HG02884 (cell line): ENCODE measurements around the gene KRTAP4-11.
"Not testable (repeated sequence)": the region's sequence is repeated elsewhere in the genome, so short reads cannot be mapped to it uniquely, and the experiment has no call there.

Source experiments
- ATAC-seq: cut with Tn5 transposase; IDR thresholded peaks from one replicate; pipeline ENCODE4 v1.9.1; 2021; ENCODE audit warnings: mild to moderate bottlenecking, moderate library complexity; ENCODE audit not compliant: unreplicated experiment

The KRTAP4-11 gene

DNA sequence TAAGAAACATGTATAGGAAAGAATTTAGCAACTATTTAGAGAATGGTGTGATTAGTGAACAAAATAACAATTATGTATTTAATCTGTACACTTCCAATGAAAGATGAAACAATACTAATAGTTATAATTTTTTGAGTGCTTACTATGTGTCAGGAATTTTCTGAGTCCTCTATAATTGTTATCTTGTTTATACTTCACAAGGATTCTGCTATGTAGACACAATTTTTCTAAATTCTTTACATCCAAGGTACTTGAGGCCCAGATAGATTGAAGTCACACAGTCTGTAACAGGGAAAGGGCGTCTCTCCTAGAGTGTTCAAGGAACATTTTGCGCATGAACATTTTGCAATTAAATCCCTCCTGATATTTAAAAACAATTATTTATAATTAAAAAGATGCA, 6.9 kb upstream of the KRTAP4-11 start:
- no peak for ATAC-seq

DNA sequence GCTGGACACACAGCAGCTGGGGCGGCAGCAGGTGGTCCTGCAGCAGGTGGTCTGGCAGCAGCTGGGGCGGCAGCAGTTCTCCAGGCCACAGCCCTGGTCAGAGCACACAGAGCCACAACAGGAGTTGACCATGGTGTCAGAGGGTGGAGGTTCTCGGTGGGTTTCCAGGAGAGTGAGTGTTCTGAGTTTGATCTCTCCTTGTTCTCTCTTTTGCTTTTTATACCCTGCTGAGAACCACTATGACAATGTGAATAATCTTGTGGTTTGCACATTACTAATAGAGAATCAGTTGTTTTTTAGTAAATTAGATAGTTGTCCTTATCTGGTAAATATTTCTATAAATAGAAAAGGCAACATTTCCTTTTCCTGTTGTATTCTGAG, 5.8 kb upstream of the KRTAP4-11 start, which contains the start of gene KRTAP4-12:
TSS of gene KRTAP4-12 (minus strand) at position 192 of the 381 bp plus-strand sequence. CDS start at position 132, 60 bp downstream.
- ATAC-seq, result not testable (repeated sequence)

DNA sequence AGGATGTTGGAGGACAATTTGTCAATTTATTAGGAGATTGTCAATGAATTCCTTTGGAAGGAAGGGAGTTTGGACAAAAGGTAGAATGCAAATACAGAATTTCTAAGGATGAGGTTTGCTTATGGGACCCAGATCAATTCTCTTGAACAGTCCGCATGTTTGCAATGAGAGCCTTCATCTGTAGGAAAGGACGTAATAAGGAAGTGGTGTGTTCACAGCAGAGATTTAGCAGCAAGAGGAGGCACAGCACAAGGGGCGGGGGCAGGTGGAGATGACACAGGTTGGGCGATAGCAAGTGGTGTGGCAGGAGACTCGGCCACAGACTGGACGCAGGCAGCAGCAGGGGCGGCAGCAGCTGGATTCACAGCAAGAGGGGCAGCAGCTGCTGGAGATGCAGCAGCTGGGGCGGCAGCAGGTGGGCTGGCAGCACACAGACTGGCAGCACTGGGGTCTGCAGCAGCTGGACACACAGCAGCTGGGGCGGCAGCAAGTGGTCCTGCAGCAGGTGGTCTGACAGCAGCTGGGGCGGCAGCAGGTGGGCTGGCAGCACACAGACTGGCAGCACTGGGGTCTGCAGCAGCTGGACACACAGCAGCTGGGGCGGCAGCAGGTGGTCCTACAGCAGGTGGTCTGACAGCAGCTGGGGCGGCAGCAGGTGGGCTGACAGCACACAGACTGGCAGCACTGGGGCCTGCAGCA, 5.3 kb upstream of the KRTAP4-11 start:
- ATAC-seq, result not testable (repeated sequence)

DNA sequence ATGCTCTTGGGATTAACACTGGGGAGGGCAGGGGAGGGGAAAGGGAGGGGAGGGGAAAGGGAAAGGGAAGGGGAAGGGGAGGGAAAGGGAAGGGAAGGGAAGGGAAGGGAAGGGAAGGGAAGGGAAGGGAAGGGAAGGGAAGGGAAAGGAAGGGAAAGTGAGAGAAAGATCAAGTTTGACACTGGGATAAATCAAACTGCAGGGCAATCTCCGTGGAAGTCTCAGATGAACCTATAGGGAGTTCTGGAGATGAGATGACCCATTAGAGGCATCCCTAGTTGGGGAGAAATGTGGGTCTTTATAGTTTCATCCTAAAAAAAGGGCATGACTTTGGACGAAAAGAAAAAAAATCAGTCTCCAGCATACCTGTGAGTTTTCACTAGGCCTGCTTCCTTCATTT, 3.6 kb upstream of the KRTAP4-11 start:
- no peak for ATAC-seq

DNA sequence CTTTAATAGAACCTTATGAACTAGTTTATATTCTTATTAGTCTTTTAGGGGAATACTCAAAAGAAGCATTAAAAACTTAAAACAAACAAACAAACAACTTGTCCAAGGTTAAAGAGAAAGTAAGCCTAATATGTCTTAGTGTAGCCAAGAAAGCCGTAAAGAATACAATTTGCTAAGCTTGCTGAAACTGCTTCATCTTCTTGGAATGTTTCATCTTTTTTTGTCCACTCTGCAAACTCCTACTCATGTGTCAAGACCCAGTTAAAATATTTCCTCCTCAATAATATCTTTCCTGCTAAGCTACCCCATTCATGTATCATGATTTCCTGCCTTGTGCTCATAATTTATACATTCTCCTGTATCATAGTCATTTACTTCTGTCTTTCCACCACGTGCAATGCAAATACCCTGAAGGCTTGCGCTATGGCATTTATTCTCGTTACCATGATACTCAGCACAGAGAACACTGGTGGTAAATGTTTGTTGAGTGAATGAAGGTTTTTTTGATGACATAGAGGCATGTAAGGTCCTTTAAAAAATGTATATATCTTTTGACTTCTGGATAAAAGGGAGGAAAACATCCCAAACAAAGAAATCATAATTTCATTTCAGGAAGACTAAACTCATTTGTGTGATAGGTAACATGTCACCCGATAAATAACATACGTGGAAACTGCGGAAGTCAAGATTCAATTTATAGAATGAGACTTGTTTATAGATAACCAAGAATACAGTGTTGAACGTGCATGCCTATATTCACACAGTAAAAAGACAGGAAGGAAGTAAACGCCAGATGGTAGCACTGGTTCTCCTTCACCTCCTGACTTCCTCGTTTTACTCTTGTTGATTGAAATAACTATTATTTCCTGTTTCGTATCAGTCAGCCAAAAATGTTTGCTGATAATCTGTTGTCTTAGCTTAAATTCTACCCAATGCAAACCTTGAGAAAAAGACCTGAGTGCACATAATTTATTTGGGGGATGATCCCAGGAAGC, 1.8 kb upstream of the KRTAP4-11 start:
- not testable (repeated sequence) for ATAC-seq

DNA sequence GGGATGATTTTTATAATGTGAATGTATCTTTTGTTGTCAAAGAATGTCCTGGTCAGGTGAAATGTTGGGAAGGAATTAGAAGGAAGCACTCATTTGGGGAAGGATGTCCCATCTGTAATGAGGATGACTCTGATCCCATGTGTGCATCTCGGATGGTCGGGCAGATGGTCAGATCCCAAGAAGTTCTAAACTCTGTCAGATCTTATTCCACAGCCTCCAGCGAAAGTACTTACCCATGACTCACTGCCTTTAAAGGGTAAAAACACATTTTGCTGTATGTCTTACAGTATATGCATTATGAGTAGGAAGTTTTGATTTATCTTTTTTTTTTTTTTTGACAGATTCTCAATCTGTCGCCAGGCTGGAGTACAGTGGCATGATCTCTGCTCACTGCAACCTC, 548 bp upstream of the KRTAP4-11 start:
- ATAC-seq, result no peak

DNA sequence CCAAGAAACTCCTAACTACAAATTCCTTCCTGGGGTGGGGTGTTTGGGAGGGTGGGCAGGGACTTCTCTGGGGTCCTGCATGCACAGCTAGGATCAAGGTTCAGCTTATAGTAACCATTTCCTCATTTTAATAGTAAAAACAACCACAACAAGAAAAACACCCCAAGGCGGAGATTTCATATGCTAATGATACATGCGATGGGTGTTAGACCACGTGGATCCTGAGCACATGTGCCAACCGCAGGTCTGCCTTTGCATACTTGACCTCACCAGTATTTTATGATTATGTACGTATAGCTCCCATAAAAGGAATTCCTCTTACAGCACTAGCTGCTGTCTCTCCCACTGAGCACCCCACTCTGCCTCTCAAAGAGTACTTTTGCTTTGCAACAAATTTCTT, 1.9 kb downstream of the KRTAP4-11 start:
- no peak for ATAC-seq

DNA sequence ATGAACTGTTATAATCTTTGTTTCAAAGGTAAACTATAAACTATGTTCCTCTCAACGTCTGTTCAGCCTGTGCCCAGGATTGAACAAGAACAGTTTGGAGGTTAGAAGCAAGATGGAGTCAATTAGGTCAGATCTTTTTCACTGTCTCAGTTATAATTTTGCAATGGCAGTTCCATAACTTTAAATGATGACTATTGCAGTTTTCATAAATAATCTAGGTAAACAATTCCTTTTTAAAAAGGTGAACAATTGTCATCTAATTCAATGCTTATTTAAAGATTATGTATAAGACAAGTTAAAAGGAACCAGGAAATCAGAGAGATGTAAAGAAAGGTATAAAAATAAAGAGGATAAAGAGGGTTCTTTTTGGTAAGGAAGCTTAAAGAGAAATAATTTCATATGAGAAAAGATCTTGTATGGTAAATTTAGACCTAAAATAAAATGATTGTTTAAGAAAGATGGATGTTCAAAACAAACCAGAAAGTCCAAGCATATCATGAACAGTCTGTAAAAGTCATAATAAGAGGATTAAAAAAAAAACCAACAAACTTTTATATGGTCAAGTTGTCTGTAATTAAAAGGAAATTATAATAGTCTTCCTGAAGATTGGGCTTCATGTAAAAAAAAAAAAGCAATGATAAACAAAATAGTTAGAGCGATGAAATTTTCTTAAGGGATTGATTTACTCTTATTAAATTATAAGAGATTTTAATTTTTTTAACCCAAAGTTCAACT, 6.9 kb downstream of the KRTAP4-11 start:
- no peak for ATAC-seq

DNA sequence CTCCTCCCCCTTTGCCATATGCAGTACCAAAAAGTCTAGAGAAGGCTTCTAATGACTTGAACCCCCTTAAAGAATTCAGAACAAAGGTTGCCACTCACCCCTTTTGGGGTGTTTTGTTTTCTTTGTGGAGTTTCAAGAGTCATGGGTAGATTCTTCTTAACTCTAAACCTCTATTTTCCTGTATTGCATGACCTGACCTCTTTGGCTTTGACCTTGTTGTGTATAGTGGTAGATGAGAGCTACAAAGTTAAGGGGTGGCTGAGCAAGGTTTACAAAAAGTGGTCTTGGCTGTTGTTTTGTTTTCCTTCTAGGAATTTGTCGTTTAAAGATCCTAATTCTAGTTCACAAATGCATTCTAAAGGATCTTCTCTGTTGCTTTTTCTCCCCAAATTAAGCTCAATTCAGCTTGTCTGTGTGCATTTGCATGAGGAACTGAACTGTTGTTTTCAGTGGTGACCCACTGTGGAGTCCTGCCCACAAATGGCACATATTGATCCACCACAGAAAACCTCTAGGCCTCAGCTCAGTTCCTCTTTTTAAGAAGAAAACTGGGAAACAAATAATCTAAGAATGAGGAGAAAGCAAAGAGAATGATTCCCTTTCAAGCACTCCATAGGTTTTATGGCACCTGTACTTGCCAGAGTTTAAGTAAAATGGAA, 9.3 kb downstream of the KRTAP4-11 start:
- not testable (repeated sequence) for ATAC-seq

DNA sequence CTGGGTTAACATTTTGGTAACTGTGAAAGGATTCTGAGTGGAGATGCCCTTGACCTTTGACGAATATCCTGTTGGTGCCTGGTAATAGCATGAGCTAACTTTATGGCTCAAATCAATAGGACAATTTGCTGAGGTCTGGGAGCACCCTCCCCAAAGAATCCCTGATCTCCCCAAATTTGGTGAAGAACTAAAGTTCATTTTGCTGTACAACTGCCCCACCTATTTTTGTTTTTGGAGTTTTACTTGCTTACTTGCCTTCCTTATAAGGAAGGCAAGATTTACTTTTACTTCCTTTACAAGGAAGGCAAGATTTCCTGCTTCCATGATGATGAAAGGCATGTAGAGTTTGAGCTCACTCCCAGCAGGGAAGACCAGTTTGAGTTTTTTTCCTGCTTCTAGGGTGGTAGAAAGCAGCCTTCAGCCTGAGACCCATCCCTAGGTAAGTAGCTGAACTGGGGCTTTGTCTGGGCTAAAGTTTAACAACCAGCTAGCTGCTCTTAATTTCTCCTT, 10.2 kb downstream of the KRTAP4-11 start:
- ATAC-seq, result no peak

DNA sequence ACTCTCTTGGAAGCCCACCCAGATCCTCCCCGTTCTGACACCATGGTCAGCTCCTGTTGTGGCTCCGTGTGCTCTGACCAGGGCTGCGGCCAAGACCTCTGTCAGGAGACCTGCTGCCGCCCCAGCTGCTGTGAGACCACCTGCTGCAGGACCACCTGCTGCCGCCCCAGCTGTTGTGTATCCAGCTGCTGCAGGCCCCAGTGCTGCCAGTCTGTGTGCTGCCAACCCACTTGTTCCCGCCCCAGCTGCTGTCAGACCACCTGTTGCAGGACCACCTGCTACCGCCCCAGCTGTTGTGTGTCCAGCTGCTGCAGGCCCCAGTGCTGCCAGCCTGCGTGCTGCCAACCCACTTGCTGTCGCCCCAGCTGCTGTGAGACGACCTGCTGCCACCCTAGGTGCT, 12.8 kb downstream of the KRTAP4-11 start, which contains the start of gene KRTAP4-9:
TSS of gene KRTAP4-9 (plus strand) at position 43 of the 400 bp plus-strand sequence. CDS start at position 43, 0 bp downstream.
- not testable (repeated sequence) for ATAC-seq

DNA sequence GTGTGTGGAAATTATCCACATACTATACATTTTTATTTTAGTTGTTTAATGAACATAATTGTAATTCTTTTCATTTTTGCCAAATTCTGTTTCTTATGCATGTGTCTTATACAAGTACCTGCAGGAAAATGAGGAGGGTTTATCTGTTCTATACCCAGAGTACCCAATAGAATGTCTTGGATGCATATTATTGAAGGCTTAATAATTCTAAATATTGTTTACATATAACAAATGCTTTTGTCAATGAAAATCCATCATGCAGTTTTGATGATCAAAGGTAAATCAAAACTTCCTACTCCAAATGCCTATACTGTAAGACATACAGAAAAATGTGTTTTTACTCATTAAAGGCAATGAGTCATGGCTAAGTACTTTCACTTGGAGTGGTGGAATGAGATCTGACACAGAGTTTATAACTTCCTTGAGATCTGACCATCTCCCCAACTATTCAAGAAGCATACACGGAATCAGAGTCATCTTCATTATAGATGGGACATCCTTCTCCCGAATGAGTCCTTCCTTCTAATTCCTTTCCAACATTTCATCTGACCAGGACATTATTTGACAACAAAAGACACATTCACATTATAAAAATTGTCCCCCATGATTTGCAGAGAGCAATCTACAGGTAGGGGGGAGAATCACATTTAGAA, 13.7 kb downstream of the KRTAP4-11 start:
- ATAC-seq, result not testable (repeated sequence)

DNA sequence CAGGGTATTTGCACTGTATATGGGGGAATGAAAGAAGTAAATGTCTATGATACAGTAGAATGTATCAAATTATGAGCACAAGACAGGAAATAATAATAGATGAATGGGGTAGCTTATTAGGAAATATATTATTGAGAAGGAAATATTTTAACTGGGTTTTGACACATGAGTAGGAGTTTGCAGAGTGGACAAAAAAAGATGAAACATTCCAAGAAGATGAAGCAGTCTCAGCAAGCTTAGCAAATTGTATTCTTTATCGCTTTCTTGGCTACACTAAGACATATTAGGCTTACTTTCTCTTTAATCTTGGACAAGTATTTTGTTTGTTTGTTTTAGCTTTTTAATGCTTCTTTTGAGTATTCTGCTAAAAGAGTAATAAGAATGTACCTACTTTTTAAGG, 14.3 kb downstream of the KRTAP4-11 start:
- no peak for ATAC-seq

DNA sequence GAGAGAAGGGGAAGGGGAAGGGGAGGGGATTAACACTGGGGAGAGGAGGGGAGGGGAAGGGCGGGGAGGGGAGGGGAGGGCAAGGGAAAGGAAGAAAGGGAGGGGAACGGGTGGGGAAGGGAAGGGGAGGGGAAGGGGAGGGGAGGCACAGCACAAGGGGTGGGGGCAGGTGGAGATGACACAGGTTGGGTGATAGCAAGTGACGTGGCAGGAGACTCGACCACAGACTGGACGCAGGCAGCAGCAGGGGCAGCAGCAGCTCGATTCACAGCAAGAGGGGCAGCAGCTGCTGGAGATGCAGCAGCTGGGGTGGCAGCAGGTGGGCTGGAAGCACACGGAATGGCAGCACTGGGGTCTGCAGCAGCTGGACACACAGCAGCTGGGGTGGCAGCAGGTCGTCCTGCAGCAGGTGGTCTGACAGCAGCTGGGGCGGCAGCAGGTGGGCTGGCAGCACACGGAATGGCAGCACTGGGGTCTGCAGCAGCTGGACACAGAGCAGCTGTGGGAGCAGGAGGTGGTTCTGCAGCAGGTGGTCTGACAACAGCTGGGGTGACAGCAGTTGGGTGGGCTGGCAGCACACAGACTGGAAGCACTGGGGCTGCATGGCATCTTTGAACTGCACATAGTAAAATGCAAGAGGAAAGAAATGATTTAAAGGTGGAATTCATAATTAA, 16.4 kb downstream of the KRTAP4-11 start, which contains the start of gene KRTAP4-16:
TSS of gene KRTAP4-16 (minus strand) at position 624 of the 674 bp plus-strand sequence. CDS start at position 624, 0 bp downstream.
- ATAC-seq, result no peak

DNA sequence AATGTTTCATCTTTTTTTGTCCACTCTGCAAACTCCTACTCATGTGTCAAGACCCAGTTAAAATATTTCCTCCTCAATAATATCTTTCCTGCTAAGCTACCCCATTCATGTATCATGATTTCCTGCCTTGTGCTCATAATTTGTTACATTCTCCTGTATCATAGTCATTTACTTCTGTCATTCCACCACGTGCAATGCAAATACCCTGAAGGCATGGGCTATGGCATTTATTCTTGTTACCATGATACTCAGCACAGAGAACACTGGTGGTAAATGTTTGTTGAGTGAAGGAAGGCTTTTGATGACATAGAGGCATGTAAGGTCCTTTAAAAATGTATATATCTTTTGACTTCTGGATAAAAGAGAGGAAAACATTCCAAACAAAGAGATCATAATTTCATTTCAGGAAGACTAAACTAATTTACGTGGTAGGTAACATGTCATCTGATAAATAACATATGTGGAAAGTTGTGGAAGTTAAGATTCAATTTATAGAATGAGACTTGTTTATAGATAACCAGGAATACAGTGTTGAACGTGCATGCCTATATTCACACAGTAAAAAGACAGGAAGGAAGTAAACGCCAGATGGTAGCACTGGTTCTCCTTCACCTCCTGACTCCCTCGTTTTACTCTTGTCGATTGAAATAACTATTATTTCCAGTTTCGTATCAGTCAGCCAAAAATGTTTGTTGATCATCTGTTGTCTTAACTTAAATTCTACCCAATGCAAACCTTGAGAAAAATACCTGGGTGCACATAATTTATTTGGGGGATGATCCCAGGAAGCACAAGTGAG, 18.3 kb downstream of the KRTAP4-11 start:
- not testable (repeated sequence) for ATAC-seq

DNA sequence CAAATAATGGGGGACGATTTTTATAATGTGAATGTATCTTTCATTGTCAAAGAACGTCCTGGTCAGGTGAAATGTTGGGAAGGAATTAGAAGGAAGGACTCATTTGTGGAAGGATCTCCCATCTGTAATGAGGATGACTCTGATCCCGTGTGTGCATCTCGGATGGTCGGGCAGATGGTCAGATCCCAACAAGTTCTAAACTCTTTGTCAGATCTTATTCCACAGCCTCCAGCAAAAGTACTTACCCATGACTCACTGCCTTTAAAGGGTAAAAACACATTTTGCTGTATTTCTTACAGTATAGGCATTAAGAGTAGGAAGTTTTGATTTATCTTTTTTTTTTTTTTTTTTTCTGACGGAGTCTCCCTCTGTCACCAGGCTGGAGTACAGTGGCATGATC, 19.7 kb downstream of the KRTAP4-11 start:
- no peak for ATAC-seq

DNA sequence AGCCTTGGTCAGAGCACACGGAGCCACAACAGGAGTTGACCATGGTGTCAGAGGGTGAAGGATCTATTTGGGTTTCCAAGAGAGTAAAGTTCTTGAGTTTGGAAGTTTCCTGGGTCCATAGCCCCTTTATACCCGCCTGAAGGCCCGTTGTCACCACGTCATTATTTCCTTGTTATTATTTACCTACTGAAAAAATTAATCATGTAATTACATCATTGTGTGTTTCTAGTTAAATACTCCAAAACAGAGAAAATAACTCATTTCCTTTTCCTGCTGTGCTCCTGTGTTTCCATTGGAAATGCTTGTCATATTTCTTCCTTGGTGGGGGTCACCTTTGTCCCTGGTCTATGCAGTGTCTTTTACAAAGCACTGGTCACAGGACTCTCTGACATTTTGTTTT, 20.1 kb downstream of the KRTAP4-11 start, which contains the start of gene KRTAP4-8:
TSS of gene KRTAP4-8 (minus strand) at position 101 of the 400 bp plus-strand sequence. CDS start at position 43, 58 bp downstream.
- ATAC-seq, result no peak

DNA sequence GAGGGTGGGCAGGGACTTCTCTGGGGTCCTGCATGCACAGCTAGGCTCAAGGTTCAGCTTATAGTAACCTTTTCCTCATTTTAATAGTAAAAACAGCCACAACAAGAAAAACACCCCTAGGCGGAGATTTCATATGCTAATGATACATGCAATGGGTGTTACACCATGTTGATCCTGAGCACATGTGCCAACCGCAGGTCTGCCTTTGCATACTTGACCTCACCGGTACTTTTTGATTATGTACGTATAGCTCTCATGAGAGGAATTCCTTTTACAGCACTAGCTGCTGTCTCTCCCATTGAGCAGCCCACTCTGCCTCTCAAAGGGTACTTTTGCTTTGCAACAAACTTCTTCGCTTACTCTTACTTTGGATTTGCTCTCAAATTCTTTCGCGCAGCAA, 22.1 kb downstream of the KRTAP4-11 start:
- ATAC-seq, result no peak
